Urothelium cell line (cell line): ENCODE data around the gene NTM.

Source experiments
- DNase-seq: peaks from one replicate; pipeline ENCODE4 v3.0.0; 2011; ENCODE audit warnings: low spot score, mixed read lengths
- FAIRE-seq: peaks from 2 replicates; lab custom pipeline; 2011; peaks lifted over from hg19 to GRCh38; lab: Jason Lieb, UNC

The NTM gene

GRCh38 chr11:131458421-131458820 lies 88.0 kb downstream of the NTM start:
- FAIRE-seq (no peak), DNase-seq (no peak)

DNA sequence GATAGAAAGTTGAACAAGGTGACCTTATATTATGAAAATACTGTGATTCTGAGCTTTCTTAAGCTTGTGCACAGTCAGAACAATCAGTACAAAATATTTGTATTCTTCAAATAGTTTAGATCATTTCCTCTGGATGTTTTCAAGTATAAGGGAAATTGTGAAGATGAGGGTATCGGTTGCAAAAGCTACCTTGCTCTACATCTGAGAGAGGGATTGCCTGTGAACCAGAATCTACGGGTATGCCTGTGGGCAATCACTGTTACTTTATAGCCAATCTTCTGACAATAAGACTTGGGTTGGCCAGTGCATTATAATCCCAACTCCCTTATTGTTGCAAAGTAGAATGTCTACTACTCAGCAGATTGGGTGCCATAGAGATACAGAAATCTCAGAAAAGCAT lies 90.5 kb downstream of the NTM start:
- DNase-seq (no peak), FAIRE-seq (no peak)

DNA sequence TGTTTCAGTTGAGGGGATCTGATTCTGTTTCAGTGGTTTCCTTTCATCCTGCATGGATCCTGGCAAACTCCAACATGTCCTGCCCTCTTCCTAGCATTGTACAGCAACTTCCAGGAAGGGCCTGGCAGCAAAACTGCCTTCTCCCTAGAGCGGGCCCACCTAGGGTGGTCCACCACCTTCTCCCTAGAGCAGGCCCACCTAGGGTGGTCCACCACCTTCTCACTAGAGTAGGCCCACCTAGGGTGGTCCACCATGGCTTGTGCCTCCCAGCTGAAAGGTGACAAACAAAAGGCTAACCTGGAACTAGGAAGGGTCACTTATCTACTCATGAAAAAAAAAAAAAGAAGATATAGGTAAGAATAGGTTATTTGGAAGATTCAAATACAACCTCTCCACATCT lies 92.2 kb downstream of the NTM start:
- DNase-seq (no peak), FAIRE-seq (no peak)

DNA sequence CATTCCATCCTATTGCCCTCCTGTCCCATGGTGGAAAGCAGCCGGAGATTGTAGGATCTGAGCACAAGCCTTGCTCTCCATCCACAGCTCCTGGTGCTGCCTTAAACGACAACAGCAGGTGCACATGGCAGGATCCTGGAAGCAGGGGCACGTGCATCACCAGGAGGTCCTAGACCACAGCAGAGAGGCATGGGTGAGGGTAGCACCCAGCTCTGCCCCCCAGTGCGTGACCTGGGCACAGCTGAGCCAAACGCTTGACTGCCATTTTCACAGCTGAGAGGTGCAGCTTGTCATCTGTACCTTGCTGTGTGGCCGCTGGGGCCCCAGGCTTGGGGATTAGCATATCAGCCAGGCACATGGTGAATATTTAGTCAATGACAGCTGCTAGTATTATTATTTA lies 92.7 kb downstream of the NTM start:
- DNase-seq (no peak), FAIRE-seq (no peak)

GRCh38 chr11:131463649-131464425 lies 93.4 kb downstream of the NTM start:
- DNase-seq (no peak), FAIRE-seq (no peak)

- FAIRE-seq (no peak), DNase-seq (no peak)
Observed at GRCh38 chr11:131464461-131464860, 94.0 kb downstream of the NTM start.

GRCh38 chr11:131465039-131465438 lies 94.6 kb downstream of the NTM start:
- DNase-seq = no peak
- FAIRE-seq = no peak

GRCh38 chr11:131465746-131466145 lies 95.3 kb downstream of the NTM start:
- FAIRE-seq = no peak
- DNase-seq = no peak

- FAIRE-seq (no peak), DNase-seq (no peak)
Observed at GRCh38 chr11:131467645-131468394, 97.4 kb downstream of the NTM start.

GRCh38 chr11:131468565-131468964 lies 98.2 kb downstream of the NTM start:
- FAIRE-seq (no peak), DNase-seq (no peak)

DNA sequence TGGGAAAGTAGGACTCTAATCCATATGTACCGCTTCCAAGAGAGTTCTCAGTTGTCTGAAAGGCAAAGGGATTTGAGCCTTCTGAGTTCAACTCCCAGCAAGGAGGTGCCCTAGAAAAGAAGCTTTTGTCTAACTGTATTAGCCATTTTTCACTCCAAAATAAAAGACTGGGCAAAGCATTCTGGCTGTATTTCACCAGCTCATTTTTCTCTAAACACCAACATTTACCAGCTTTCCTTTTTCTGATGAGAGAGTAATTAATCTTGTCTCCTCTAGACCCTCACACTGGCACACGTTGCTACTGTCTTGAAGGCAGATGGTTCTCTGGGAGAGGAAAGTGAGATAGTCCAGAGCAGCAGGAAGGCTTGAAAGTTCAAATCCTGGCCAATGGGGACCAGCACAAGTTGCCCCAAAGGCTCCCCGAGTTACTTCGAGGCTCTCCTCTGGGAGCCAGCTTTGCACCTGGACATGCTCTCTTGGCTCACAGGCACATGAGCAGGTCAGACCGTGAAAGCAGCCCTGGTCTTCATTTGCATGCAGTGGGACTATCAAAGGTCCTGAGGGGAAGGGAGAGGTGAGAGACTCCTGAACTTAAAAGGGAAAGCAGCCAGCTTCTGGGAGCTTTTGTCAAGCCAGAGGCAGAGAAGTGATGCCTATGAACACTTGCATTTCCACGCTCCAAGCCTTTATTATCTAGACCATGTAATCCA lies 100.0 kb downstream of the NTM start:
- FAIRE-seq (no peak), DNase-seq (no peak)

DNA sequence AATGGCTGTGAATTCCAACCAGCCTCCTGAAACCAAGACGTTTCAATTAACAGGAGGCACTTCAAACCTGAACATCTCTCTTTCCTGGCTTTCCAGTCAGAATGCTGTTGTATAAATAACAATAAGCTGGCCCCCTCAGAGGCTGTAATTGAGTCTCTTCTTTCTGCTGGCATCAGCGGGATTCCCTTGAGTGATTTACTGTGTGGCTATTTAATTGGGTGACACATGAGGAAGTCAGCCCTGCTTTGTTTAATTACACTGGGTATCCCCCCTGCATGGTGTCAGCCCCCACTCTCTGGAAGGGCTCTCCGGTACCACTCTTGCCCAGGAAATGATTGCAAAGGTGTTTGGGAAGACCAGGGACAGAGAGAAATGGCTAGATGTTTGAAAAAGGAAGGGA lies 101.6 kb downstream of the NTM start:
- FAIRE-seq = no peak

DNA sequence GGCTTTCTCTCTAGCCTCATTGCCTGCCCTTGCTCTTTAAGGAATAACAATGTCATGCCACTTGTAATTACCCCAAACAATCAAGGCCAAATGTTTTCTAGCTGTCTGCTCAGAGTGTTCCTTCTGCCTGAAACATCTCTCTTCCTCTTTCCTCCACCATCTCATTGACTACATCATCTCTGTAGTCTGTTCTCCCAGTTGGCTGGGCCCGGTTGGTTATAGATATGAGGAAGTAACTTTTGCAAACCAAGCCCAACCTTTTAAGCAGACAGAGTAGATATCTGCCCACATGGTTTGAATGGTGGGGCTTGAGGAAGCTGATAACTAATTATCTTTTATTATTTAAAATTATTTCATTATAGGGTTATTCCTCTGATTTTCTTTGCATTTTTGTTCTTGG lies 104.5 kb downstream of the NTM start:
- DNase-seq (no peak), FAIRE-seq (no peak)

More for the DNA sequence above, 101.6 kb downstream of the NTM start:
- no peak for DNase-seq

GRCh38 chr11:131476266-131476665 lies 105.9 kb downstream of the NTM start:
- DNase-seq (no peak), FAIRE-seq (no peak)

DNA sequence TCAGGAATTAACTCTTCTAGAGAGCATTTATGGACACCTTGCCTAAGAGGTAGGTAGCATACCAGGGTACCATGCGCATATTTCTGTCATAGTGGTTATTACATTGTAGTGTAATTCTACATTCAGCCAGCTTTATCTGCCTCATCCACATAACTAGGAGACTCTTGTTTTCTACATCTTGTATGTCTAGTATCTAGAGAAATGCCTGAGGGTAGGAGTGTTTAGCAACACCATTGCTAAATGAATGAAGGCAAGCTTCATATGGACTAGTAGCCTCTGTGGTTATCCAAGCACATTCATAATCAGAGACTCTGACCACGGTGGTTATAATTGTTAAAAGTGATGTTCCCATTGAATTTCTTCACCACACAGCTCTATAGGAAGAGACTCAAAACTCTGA lies 107.9 kb downstream of the NTM start:
- FAIRE-seq = no peak
- no peak for DNase-seq

DNA sequence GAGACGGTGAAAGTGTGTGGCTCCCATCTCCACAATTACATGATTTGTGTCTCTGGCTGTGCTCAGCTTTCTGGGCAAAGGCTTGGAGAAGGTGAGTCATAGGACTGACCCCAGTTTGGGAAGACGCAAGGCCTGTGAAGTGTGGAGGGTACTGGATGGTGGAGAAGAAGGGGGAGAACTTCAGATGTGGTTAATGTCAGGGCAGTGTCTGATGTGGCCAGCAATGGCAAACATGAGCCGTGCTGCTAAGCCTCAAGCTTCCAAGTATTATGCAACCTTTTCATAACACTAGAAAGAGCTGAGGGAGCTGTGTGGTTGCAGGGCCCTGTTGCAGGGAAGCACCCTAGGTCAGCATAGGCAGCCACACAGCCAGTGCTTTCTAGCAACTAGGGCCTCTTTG lies 110.9 kb downstream of the NTM start:
- peak; percentile 11 for DNase-seq

GRCh38 chr11:131481971-131482370 lies 111.6 kb downstream of the NTM start:
- DNase-seq = no peak
- no peak for FAIRE-seq

More for the DNA sequence above, 110.9 kb downstream of the NTM start:
- FAIRE-seq = no peak

- no peak for DNase-seq
- no peak for FAIRE-seq
Observed at GRCh38 chr11:131483453-131483852, 113.0 kb downstream of the NTM start.

DNA sequence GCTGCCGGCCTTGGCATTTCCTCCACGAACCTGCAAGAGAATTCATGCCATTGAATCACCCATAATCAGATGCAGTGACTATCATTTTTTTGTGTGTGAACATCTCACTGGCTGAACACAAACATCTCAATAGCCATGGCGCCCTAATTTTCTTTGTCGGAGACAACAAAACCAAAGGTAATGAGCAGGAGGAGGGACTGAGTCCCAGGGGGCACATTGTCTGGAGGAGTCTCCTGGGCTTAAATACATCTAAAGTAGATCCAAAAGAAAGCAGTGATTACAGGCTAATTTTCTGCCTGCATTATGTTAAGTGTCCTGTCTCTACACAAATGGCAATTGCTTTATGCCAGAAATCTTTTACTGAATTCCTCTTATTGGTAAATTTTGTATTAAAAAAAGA lies 113.5 kb downstream of the NTM start:
- DNase-seq (no peak), FAIRE-seq (no peak)

- DNase-seq = no peak
- no peak for FAIRE-seq
Observed at GRCh38 chr11:131486100-131486499, 115.7 kb downstream of the NTM start.

DNA sequence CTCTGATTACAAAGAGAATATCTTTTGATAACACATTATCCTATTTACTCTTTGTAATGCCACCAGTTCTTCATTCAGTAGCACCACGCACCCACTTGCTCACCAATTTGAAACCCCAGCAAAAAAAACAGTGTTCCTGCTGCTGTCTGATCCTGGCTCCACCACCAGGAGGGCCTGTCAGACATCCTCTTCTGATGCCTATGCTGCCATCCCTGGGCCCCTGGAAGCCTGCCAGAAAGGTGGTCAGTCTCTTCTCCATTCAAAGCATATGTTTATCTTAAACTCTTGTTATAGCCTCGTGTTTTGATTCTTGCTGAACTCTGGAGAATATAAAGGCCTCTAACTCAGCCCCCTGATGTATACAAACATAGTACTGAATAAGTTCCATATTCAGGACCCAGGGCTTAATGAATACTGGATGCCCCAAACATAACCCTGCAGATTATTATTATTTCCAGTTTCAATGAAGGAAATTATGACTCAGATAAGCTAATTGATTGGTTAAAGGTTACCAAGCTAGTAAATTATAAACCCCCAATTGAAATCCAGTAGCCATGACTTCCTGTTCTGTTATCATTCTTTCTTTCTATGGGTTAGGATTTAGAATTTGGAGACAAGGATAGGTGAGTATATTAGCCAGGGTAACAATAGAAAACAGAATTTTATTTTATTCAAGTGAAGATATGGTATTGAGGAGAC lies 116.7 kb downstream of the NTM start:
- no peak for FAIRE-seq
- no peak for DNase-seq
